ENCODE data around the gene CHRDL2. TPM values are rescaled to one million over a fixed set of nuclear protein-coding genes. Genes with fewer than 3 reads are reported as not detected.

Gene CHRDL2
- total and polyA plus RNA-seq, 2 of the 4 experiments (the other 2 are of a cell fraction) = 0.80 TPM; not detected in 1

GRCh38 chr11:74678591-74679512 lies 52.4 kb downstream of the CHRDL2 start:
- Histone ChIP-seq H3K9me1 (ENCODE audit: insufficient read depth, low read length) (peaks cover 6% of the 10 kb centered on the region; the same call in 1 of the 2 replicates), H3K4ac (ENCODE audit: low read depth, low read length) (0 out of 2 replicates have a peak overlapping the region, but pooled peaks have one; percentile 12), H4K20me1 (ENCODE audit: insufficient read depth, low read length) (no peaks in the 10 kb centered on the region), H2BK20ac (ENCODE audit: low read depth, low read length) (no peak overlapping the region), H3K4me2 (ENCODE audit: low read depth, low read length) (no peak overlapping the region), H3K56ac (ENCODE audit: extremely low read depth, insufficient read depth, low read length) (no peak overlapping the region), H2AFZ (replicated peaks; ENCODE audit: low read length, poor library complexity) (no peak overlapping the region), H2BK15ac (ENCODE audit: low read depth, low read length) (peak overlapping the region; percentile 68; the same call in 2 of the 3 replicates), H2AK5ac (ENCODE audit: low read depth, low read length) (peak overlapping the region; percentile 38), H3K79me1 (ENCODE audit: low read depth in 1 of 2, low read length in 2 of 2) (no peaks in the 10 kb centered on the region), H3K23ac (ENCODE audit: low read depth, low read length) (no peak overlapping the region), H2AK9ac (replicated peaks; ENCODE audit: low read depth, low read length, poor library complexity) (no peak overlapping the region), H3K4me3 (ENCODE audit: insufficient read depth, low read depth, low read length) (no peak overlapping the region), H3K18ac (ENCODE audit: low read depth, low read length) (peak overlapping the region; percentile 47; the same call in 1 of the 2 replicates), H3K14ac (replicated peaks; ENCODE audit: low read depth, low read length) (no peak overlapping the region), H3K9ac (ENCODE audit: low read depth, low read length) (no peak overlapping the region), H3K27ac (ENCODE audit: insufficient read depth, low read length) (no peak overlapping the region), H4K5ac (ENCODE audit: low read depth, low read length) (peak overlapping the region; percentile 64), H2BK5ac (ENCODE audit: low read depth, low read length, poor library complexity, severe bottlenecking) (peak overlapping the region; percentile 7), H4K91ac (ENCODE audit: insufficient read depth, low read depth, low read length) (peak overlapping the region; percentile 35; the same call in 1 of the 2 replicates), H3K9me3 (ENCODE audit: control insufficient read depth, insufficient read depth, low read length) (no peaks in the 10 kb centered on the region; the same call in 1 of the 2 replicates), H3K36me3 (ENCODE audit: control insufficient read depth, insufficient read depth, low read length) (no peaks in the 10 kb centered on the region), H3K4me1 (ENCODE audit: control insufficient read depth, insufficient read depth, low read length) (peaks cover 6% of the 10 kb centered on the region), H3K27me3 (ENCODE audit: control insufficient read depth, insufficient read depth, low read length) (no peaks in the 10 kb centered on the region), H2BK120ac (ENCODE audit: low read depth, low read length) (no peak overlapping the region), H4K8ac (ENCODE audit: low read depth in 2 of 2, low read length in 2 of 2) (no peak overlapping the region)
- no TSS peak for BruUV-seq (replicated peaks)
- ATAC-seq (ENCODE audit: low read depth) (no peak), DNase-seq (peak; percentile 44)
- CTCF ChIA-PET = no interaction called here
- POLR2A ChIA-PET (ENCODE audit: unreplicated experiment) = no interaction called here
- dilution Hi-C loops (cut with HindIII; ENCODE audit: low sequenced_read_pairs, unreplicated experiment) (no loop called here), intact Hi-C loops (cut with micrococcal nuclease) (no loop called here), in situ Hi-C loops (cut with MboI; ENCODE audit: low sequenced_read_pairs) (no loop called here)
- 83% methylated on average over 1 of the region's 13 CpGs; no CpG with 5 or more reads in 1 of the 2 experiments for WGBS, 2 experiments (ENCODE audit: extremely low coverage in 2 of 2, insufficient read length in 1 of 2)
- TF ChIP-seq NFE2L2 (IDR thresholded peaks at IDR 0.05; ENCODE audit: low read depth, low read length) = no peak
- no peak for TF ChIP-seq FOS (IDR thresholded peaks at IDR 0.05; ENCODE audit: low read depth, low read length)
- no peak for TF ChIP-seq CHD1 (IDR thresholded peaks at IDR 0.05; ENCODE audit: low read depth, low read length)
- TF ChIP-seq MAFK (IDR thresholded peaks at IDR 0.05; ENCODE audit: low read depth, low read length) = no peak
- no peak for TF ChIP-seq RCOR1 (IDR thresholded peaks at IDR 0.05; ENCODE audit: insufficient replicate concordance, low read length)
- no peak for TF ChIP-seq BHLHE40 (IDR thresholded peaks at IDR 0.05; ENCODE audit: low read depth, low read length)
- TF ChIP-seq POLR2A (IDR thresholded peaks at IDR 0.05; ENCODE audit: low read depth, low read length) = no peak
- TF ChIP-seq MXI1 (IDR thresholded peaks at IDR 0.05; ENCODE audit: borderline replicate concordance, low read depth, low read length) = no peak
- TF ChIP-seq SMC3 (IDR thresholded peaks at IDR 0.05; ENCODE audit: low read depth, low read length) = no peak
- TF ChIP-seq USF2 (IDR thresholded peaks at IDR 0.05; ENCODE audit: low read depth, low read length) = no peak
- no peak for TF ChIP-seq CEBPB (IDR thresholded peaks at IDR 0.05; ENCODE audit: low read depth, low read length)
- TF ChIP-seq RAD21 (IDR thresholded peaks at IDR 0.05; ENCODE audit: low read length) = no peak
- TF ChIP-seq CTCF (conservative IDR thresholded peaks at IDR 0.05; ENCODE audit: low read depth, low read length) = no peak
- TF ChIP-seq ELK1 (IDR thresholded peaks at IDR 0.05; ENCODE audit: borderline replicate concordance, low read depth, low read length) = no peak
